ENCODE results near the gene MRPL55. TPM values are rescaled to one million over a fixed set of nuclear protein-coding genes. Genes with fewer than 3 reads are reported as not detected.

The MRPL55 gene
- total and polyA plus RNA-seq, 2 of the 13 experiments (the other 11 are each of a cell fraction or from before 2014, with no cell fraction given), result 58.6 to 92.9 TPM

GRCh38 chr1:228139931-228140723, 31.0 kb upstream of the MRPL55 start, which contains the start of gene GUK1 (continued):
- TF ChIP-seq ZNF572 (CRISPR knock-in tag; IDR thresholded peaks at IDR 0.05) (no peak), ELF1 (CRISPR knock-in tag; IDR thresholded peaks at IDR 0.05) (peak; percentile 81), ZNF781 (CRISPR knock-in tag; IDR thresholded peaks at IDR 0.05; ENCODE audit: borderline replicate concordance, not compliant biosample characterization) (no peak), ZNF136 (CRISPR knock-in tag; IDR thresholded peaks at IDR 0.05; ENCODE audit: low read depth) (no peak), ZNF674 (CRISPR knock-in tag; IDR thresholded peaks at IDR 0.05; ENCODE audit: low read depth) (no peak; the same call in 1 of the 2 replicates), SP4 (CRISPR knock-in tag; IDR thresholded peaks at IDR 0.05) (peak; percentile 98), ZNF687 (CRISPR knock-in tag; IDR thresholded peaks at IDR 0.05) (peak; percentile 80), TFE3 (CRISPR knock-in tag; IDR thresholded peaks at IDR 0.05) (no peak), MLXIP (CRISPR knock-in tag; IDR thresholded peaks at IDR 0.05; ENCODE audit: borderline replicate concordance) (no peak), SNAPC2 (CRISPR knock-in tag; IDR thresholded peaks at IDR 0.05) (no peak), ATF5 (CRISPR knock-in tag; IDR thresholded peaks at IDR 0.05; ENCODE audit: low read depth) (peak; percentile 51; the same call in 1 of the 2 replicates), HOMEZ (CRISPR knock-in tag; IDR thresholded peaks at IDR 0.05; ENCODE audit: low read depth) (no peak; the same call in 1 of the 2 replicates), HMGXB4 (CRISPR knock-in tag; IDR thresholded peaks at IDR 0.05; ENCODE audit: borderline replicate concordance in 1 of 2, low read depth in 1 of 2) (peak; percentile 48 to 85; a peak in 3 of 4 replicates), ZKSCAN1 (IDR thresholded peaks at IDR 0.05; ENCODE audit: low read length) (no peak)

All from HepG2 (cell line).